HG02943 (cell line): ENCODE data around the gene ANKRD31.

ENCODE experiments used
- ATAC-seq: cut with Tn5 transposase; IDR thresholded peaks from one replicate; pipeline ENCODE4 v1.9.1; 2021; ENCODE audit warnings: mild to moderate bottlenecking, low read depth, moderate library complexity; ENCODE audit not compliant: unreplicated experiment

Gene ANKRD31

DNA sequence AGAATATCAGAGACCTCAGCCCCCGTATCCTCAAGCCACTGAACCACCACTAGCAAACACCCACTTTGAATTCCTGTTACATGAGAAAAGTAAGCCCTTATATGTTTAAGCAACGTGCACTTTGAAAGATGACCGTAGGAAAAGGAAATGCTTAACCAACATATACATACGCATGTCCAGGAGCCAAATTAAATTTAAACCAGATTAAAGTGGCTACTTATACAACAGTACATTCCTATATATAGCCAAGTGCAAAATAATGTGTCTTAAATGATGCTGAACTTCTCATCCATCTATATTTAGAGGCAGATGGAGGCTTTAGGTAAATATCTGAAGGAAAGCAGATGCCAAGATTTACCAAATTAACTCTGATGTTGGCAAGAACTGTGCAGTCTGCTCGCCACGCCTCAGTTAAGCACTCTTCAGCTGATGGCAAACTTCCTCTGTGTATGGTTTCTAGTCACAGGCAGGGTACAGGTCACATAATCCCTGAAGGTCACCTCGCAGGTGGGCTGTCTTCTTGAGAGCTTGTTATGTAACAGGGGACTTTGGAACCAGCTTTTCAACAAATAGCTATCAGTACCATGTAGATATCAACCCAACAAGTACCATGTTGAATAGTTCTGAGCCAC is 192.9 kb downstream of the ANKRD31 start:
- no peak for ATAC-seq

DNA sequence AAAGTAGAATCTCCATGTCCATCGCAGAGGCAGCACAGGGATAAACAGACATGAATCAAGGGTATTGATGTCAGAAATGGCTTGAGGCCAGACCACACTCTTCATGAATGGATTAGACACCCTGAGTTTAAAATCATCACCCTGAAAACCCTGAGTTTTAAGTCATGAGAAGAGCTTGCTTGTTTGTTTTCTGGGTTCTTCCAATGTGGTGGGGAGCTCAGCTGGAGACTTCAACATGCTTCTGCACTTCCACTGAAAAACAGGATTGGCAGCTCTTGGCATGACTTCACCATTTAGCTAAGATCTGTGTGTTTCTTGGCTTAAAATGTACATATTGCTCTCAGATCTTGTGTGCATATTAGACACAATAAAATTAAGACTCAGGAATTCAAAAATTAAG is 194.2 kb downstream of the ANKRD31 start:
- no peak for ATAC-seq

- no peak for ATAC-seq
Measured at GRCh38 chr5:75040973-75041372, 195.7 kb downstream of the ANKRD31 start.

DNA sequence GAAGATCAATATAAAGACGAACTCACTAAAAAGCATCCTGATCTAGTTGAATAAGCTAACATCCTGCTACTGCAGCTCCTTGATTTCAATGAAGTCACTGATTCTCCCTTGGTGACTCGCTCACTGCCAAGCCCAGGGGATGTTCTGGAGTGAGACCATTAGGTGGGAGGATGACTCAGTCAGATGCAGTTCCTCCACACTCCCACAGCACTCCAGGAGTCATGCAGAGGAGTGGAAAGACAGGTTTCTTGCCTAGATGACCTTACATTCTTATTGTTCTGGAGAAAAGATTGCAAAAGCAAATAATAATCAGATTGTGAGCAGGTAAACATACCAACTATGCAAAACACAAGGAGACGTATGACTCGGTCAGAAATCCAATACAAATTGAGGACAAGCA is 199.6 kb downstream of the ANKRD31 start:
- ATAC-seq = no peak

- ATAC-seq = no peak
Measured at GRCh38 chr5:75034137-75034739, 202.4 kb downstream of the ANKRD31 start.

DNA sequence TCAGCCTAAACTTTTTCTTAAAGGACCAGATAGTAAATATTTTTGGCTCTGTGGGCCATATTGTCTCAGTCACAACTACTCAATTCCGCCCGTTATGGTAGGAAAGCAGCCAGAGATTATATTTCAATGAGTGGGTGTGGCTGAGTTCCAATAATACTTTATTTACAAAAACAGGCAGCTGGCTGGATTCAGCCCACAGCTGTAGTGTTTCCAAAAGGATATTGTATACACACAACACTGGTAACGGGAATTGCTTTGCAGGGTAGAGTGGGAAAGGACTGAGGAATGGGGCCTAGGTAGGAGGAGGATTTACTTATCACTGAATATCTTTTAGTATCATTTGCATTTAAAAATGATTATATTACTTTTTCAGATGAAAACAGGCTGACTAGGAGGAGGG is 205.3 kb downstream of the ANKRD31 start:
- ATAC-seq = no peak

DNA sequence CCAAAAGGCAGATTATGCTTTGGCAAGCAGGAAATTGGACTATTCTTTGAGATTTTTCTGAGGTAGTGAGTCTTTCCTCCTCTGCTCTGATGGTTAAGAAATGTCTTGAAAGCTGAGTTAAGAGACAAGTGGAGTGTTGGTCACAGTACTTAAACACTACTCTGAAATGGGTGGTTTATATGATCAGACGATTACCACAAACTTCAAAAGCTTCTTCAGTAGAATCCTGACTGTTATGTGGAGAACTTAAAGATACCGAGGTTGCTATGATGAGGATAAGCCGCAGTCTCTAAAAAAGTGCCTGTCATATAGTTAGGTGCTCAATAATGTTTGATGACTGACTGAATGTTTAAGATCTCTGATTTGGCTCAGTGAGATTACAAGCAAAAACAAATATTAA is 208.6 kb downstream of the ANKRD31 start:
- ATAC-seq = no peak

GRCh38 chr5:75023368-75024159 is 213.1 kb downstream of the ANKRD31 start:
- ATAC-seq = no peak

DNA sequence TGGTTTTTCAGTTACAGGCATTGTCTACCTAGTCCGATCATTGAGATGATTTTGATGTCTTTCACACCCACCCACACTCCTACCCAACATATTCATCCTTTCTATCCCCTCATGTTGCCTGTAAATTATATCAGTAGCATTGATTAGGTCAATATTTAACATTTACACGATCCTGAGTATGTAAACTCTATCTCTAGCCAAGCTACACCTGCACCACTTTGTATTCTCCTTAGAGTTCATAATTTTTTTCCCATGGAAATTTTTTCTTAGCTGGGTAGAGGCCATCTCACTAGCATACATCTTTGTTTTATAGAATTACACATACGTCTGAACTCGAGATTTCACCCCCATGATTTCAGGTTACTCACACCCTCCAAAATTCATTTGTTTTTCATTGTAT is 214.9 kb downstream of the ANKRD31 start:
- no peak for ATAC-seq

GRCh38 chr5:75021219-75021618 is 215.5 kb downstream of the ANKRD31 start:
- ATAC-seq = no peak

DNA sequence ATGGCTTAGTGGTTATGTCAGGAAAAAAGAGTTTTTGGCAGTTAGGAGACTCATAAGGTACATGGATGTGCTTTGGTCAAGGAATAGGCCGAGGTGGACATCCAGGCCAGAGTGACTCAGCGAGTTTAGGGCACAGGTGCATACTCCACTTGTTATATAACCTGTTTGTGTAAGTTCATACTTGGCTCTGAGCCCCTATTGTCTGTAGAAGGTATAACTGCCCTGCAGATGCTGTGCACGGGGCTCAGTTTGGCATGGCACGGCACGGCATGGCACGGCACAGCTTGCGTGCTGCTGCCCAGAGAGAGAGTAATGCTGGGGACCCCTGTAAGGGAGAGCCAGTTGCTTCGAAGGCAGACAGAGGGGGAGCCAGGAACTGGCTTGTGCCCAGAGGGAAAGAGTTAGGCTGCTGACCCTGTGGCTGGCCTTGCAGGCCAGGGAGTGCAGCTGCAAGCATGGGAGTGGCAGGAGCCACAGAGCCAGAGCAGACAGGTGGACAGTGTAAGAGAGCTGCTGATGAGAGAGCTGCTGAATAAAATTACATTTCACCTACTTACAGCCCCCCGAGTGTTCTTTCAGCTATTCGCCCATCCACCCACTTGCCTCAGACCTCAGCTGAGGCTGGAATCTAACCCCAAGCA is 216.5 kb downstream of the ANKRD31 start:
- no peak for ATAC-seq

GRCh38 chr5:75018805-75019587 is 217.7 kb downstream of the ANKRD31 start:
- ATAC-seq = no peak
